PFSK-1 (cell line): Measurements from ENCODE around the gene SLCO2A1.

ENCODE experiments used
- FOXP2 ChIP-seq: optimal IDR thresholded peaks from 2 replicates; pipeline ENCODE3; 2011; ENCODE audit warnings: borderline replicate concordance, control low read depth, inconsistent platforms; ENCODE audit not compliant: insufficient read depth; ENCODE audit errors: extremely low read length, extremely low read depth
- POLR2AphosphoS5 ChIP-seq: IDR thresholded peaks from 2 replicates; pipeline ENCODE4 v1.6.1; 2012; ENCODE audit warnings: low read depth, mild to moderate bottlenecking, control low read depth, low read length, moderate library complexity
- REST ChIP-seq, 2 experiments: IDR thresholded peaks; 2 replicates each; pipeline versions ENCODE4 v1.6.1 to v1.8.0; 2011 to 2012; ENCODE audit warnings: low read depth in 2 of 2, low read length in 2 of 2, control low read depth in 1 of 2, inconsistent platforms in 1 of 2, mild to moderate bottlenecking in 1 of 2, moderate library complexity in 1 of 2; ENCODE audit not compliant: insufficient read depth in 1 of 2
- SIN3A ChIP-seq: IDR thresholded peaks from 2 replicates; pipeline ENCODE4 v1.6.1; 2012; ENCODE audit warnings: mild to moderate bottlenecking, low read length, moderate library complexity, borderline replicate concordance; ENCODE audit not compliant: insufficient read depth
- TAF1 ChIP-seq: IDR thresholded peaks from 2 replicates; pipeline ENCODE4 v1.6.1; 2012; ENCODE audit warnings: low read length, control low read depth, borderline replicate concordance; ENCODE audit not compliant: insufficient read depth

SLCO2A1 gene

GRCh38 chr3:133880287-133880686 lies 149.4 kb downstream of the SLCO2A1 start:
- no peak for TF ChIP-seq SIN3A
- no peak for TF ChIP-seq POLR2AphosphoS5
- TF ChIP-seq TAF1, result no peak
- TF ChIP-seq REST (IDR thresholded peaks at IDR 0.05; ENCODE audit: insufficient read depth in 1 of 2, low read depth in 2 of 2, low read length in 2 of 2), result no peak
- no peak for TF ChIP-seq FOXP2

- TF ChIP-seq REST (IDR thresholded peaks at IDR 0.05; ENCODE audit: insufficient read depth in 1 of 2, low read depth in 2 of 2, low read length in 2 of 2) (no peak), FOXP2 (no peak), TAF1 (no peak)
These were observed 151.2 kb downstream of the SLCO2A1 start for GRCh38 chr3:133878518-133878917.
